ENCODE measurements around the gene TCF7L2.

GRCh38 chr10:113078282-113078907 is 128.3 kb downstream of the TCF7L2 start:
- TF ChIP-seq CTCF (IDR thresholded peaks at IDR 0.05), result no peak
- TF ChIP-seq POLR2A (IDR thresholded peaks at IDR 0.05), result no peak
